IMR-90 (cell line): Measurements from ENCODE around the gene TRIM5. TPM values are rescaled to one million over a fixed set of nuclear protein-coding genes. Genes with fewer than 3 reads are reported as not detected.

Experiments used
- ATAC-seq: fragments of 200-7000 bp; cut with Tn5 transposase; 2 replicates; pipeline ENCODE4 v1.9.1; 2020; ENCODE audit warnings: low read depth, mild to moderate bottlenecking, moderate library complexity
- BruUV-seq: library from RNA; stranded (reverse); fragments of 400-500 nt; replicated peaks from 2 replicates; lab custom pipeline; 2021; lab: Mats Ljungman, UMichigan
- CTCF ChIA-PET: fragments of 300-600 bp; formaldehyde crosslinking; extraction: SDS; loops from one replicate; lab custom pipeline; 2021; ENCODE audit warnings: antibody characterized with exemption; lab: Yijun Ruan, JAX
- POLR2A ChIA-PET: fragments of 300-600 bp; sonication (Branson Sonifier 250); formaldehyde crosslinking; loops from one replicate; lab custom pipeline; 2022; ENCODE audit warnings: antibody characterized with exemption; ENCODE audit not compliant: unreplicated experiment; lab: Charles Lee
- DNase-seq: peaks from one replicate; pipeline ENCODE4 v3.0.0; 2013
- H2AFZ ChIP-seq: replicated peaks from 2 replicates; pipeline ENCODE3; 2013; ENCODE audit warnings: low read length, mild to moderate bottlenecking; ENCODE audit not compliant: poor library complexity
- H2AK5ac ChIP-seq: 2 replicates; pipeline ENCODE4 v1.6.1; 2013; ENCODE audit warnings: low read depth, low read length, inconsistent platforms
- H2AK9ac ChIP-seq: replicated peaks from 2 replicates; pipeline ENCODE3; 2013; ENCODE audit warnings: mild to moderate bottlenecking, low read depth, low read length, moderate library complexity; ENCODE audit not compliant: poor library complexity
- H2BK120ac ChIP-seq: 2 replicates; pipeline ENCODE4 v1.6.1; 2013; ENCODE audit warnings: low read depth, low read length, inconsistent platforms
- H2BK15ac ChIP-seq: 3 replicates; pipeline ENCODE4 v1.6.1; 2013; ENCODE audit warnings: low read depth, low read length, inconsistent platforms
- H2BK20ac ChIP-seq: 2 replicates; pipeline ENCODE4 v1.6.1; 2013; ENCODE audit warnings: low read depth, mild to moderate bottlenecking, inconsistent platforms, low read length, moderate library complexity
- H2BK5ac ChIP-seq: 2 replicates; pipeline ENCODE4 v1.6.1; 2013; ENCODE audit warnings: mild to moderate bottlenecking, low read depth, low read length, inconsistent platforms; ENCODE audit not compliant: poor library complexity, severe bottlenecking
- H3K14ac ChIP-seq: replicated peaks from 2 replicates; pipeline ENCODE4 v1.6.1; 2013; ENCODE audit warnings: low read depth, low read length, inconsistent platforms
- H3K18ac ChIP-seq: 2 replicates; pipeline ENCODE4 v1.6.1; 2013; ENCODE audit warnings: low read depth, low read length, control low read depth
- H3K23ac ChIP-seq: 2 replicates; pipeline ENCODE4 v1.6.1; 2013; ENCODE audit warnings: low read depth, low read length, inconsistent platforms
- H3K27ac ChIP-seq: 2 replicates; pipeline ENCODE4 v1.5.1; 2013; ENCODE audit warnings: mild to moderate bottlenecking, control low read depth, low read length; ENCODE audit not compliant: insufficient read depth
- H3K27me3 ChIP-seq: 2 replicates; pipeline ENCODE4 v1.6.1; 2013; ENCODE audit warnings: low read length; ENCODE audit not compliant: control insufficient read depth, insufficient read depth
- H3K36me3 ChIP-seq: 2 replicates; pipeline ENCODE4 v1.6.1; 2013; ENCODE audit warnings: low read length, mixed read lengths; ENCODE audit not compliant: control insufficient read depth, insufficient read depth
- H3K4ac ChIP-seq: 2 replicates; pipeline ENCODE4 v1.6.1; 2013; ENCODE audit warnings: low read depth, low read length, inconsistent platforms
- H3K4me1 ChIP-seq: 2 replicates; pipeline ENCODE4 v1.6.1; 2013; ENCODE audit warnings: low read length, mixed read lengths; ENCODE audit not compliant: control insufficient read depth, insufficient read depth
- H3K4me2 ChIP-seq: 2 replicates; pipeline ENCODE4 v1.6.1; 2013; ENCODE audit warnings: low read depth, mild to moderate bottlenecking, control low read depth, low read length, moderate library complexity
- H3K4me3 ChIP-seq: 2 replicates; pipeline ENCODE4 v1.5.1; 2013; ENCODE audit warnings: low read depth, mild to moderate bottlenecking, control low read depth, low read length, moderate library complexity; ENCODE audit not compliant: insufficient read depth
- H3K56ac ChIP-seq: 2 replicates; pipeline ENCODE4 v1.6.1; 2013; ENCODE audit warnings: low read length, inconsistent platforms; ENCODE audit not compliant: insufficient read depth; ENCODE audit errors: extremely low read depth
- H3K79me1 ChIP-seq, 2 experiments: 2 replicates each; pipeline ENCODE4 v1.6.1; 2013; ENCODE audit warnings: low read length in 2 of 2, inconsistent platforms in 1 of 2, low read depth in 1 of 2
- H3K9ac ChIP-seq: 2 replicates; pipeline ENCODE4 v1.6.1; 2013; ENCODE audit warnings: low read depth, low read length, control low read depth
- H3K9me1 ChIP-seq: 2 replicates; pipeline ENCODE4 v1.6.1; 2013; ENCODE audit warnings: low read length, inconsistent platforms; ENCODE audit not compliant: insufficient read depth
- H3K9me3 ChIP-seq: 2 replicates; pipeline ENCODE4 v1.6.1; 2013; ENCODE audit warnings: low read length; ENCODE audit not compliant: control insufficient read depth, insufficient read depth
- H4K20me1 ChIP-seq: 2 replicates; pipeline ENCODE4 v1.6.1; 2013; ENCODE audit warnings: low read length, inconsistent platforms; ENCODE audit not compliant: insufficient read depth
- H4K5ac ChIP-seq: 2 replicates; pipeline ENCODE4 v1.6.1; 2013; ENCODE audit warnings: mild to moderate bottlenecking, low read depth, low read length, control low read depth
- H4K8ac ChIP-seq, 2 experiments: 2 replicates each; pipeline ENCODE4 v1.6.1; 2013; ENCODE audit warnings: low read depth in 2 of 2, low read length in 2 of 2, control low read depth in 1 of 2, inconsistent platforms in 1 of 2
- H4K91ac ChIP-seq: 2 replicates; pipeline ENCODE4 v1.6.1; 2013; ENCODE audit warnings: low read depth, low read length, inconsistent platforms; ENCODE audit not compliant: insufficient read depth
- BHLHE40 ChIP-seq: fragments of 150-350 bp; IDR thresholded peaks from 2 replicates; pipeline ENCODE4 v1.6.1; 2016; ENCODE audit warnings: mild to moderate bottlenecking, low read depth, low read length
- CEBPB ChIP-seq: IDR thresholded peaks from 2 replicates; pipeline ENCODE4 v1.6.1; 2012; ENCODE audit warnings: low read depth, low read length, improper control_type of control experiment
- FOS ChIP-seq: fragments of 150-350 bp; IDR thresholded peaks from 2 replicates; pipeline ENCODE4 v1.6.1; 2016; ENCODE audit warnings: low read depth, low read length
- MAFK ChIP-seq: IDR thresholded peaks from 2 replicates; pipeline ENCODE4 v1.6.1; 2012; ENCODE audit warnings: low read depth, low read length, improper control_type of control experiment
- MAZ ChIP-seq: IDR thresholded peaks from 2 replicates; pipeline ENCODE4 v1.6.1; 2012; ENCODE audit warnings: low read depth, mild to moderate bottlenecking, low read length, improper control_type of control experiment, moderate library complexity, borderline replicate concordance
- MXI1 ChIP-seq: IDR thresholded peaks from 2 replicates; pipeline ENCODE4 v1.6.1; 2012; ENCODE audit warnings: low read depth, mild to moderate bottlenecking, low read length, moderate library complexity, borderline replicate concordance
- NFE2L2 ChIP-seq: fragments of 150-350 bp; IDR thresholded peaks from 2 replicates; pipeline ENCODE4 v1.6.1; 2016; ENCODE audit warnings: low read depth, mild to moderate bottlenecking, low read length
- POLR2A ChIP-seq: IDR thresholded peaks from 2 replicates; pipeline ENCODE4 v1.6.1; 2012; ENCODE audit warnings: mild to moderate bottlenecking, low read depth, low read length
- RAD21 ChIP-seq: IDR thresholded peaks from 2 replicates; pipeline ENCODE4 v1.6.1; 2012; ENCODE audit warnings: low read length, improper control_type of control experiment
- RCOR1 ChIP-seq: IDR thresholded peaks from 2 replicates; pipeline ENCODE4 v1.6.1; 2012; ENCODE audit warnings: mild to moderate bottlenecking, low read length, improper control_type of control experiment; ENCODE audit not compliant: insufficient replicate concordance
- RFX5 ChIP-seq: IDR thresholded peaks from 2 replicates; pipeline ENCODE4 v1.8.0; 2012; ENCODE audit warnings: low read depth, mild to moderate bottlenecking, low read length, moderate library complexity
- SMC3 ChIP-seq: fragments of 150-350 bp; IDR thresholded peaks from 2 replicates; pipeline ENCODE4 v1.6.1; 2016; ENCODE audit warnings: low read depth, mild to moderate bottlenecking, antibody characterized with exemption, low read length, moderate library complexity
- USF2 ChIP-seq: fragments of 150-350 bp; IDR thresholded peaks from 2 replicates; pipeline ENCODE4 v1.6.1; 2017; ENCODE audit warnings: mild to moderate bottlenecking, antibody characterized with exemption, low read length, low read depth
- WGBS, 2 experiments: methylation state at CpG; one replicate each; pipeline versions ENCODE4 v1.1.5 to v1.1.7; 2013; ENCODE audit warnings: missing lambda C conversion rate in 2 of 2; ENCODE audit not compliant: insufficient read length in 1 of 2; ENCODE audit errors: extremely low coverage in 2 of 2; 5-methylcytosine and 5-hydroxymethylcytosine counted together
- dilution Hi-C: fragments of 300-500 bp; cut with HindIII; formaldehyde crosslinking; loops from one replicate; pipeline ENCODE4 v1.14.3; 2018; ENCODE audit warnings: low sequenced_read_pairs; ENCODE audit not compliant: unreplicated experiment
- in situ Hi-C: fragments of 300-500 bp; cut with MboI; formaldehyde crosslinking; loops from 3 replicates; pipeline ENCODE4 v1.14.3; 2019; ENCODE audit warnings: low sequenced_read_pairs, inconsistent platforms, mixed read lengths
- intact Hi-C: fragments of 100-400 bp; cut with micrococcal nuclease; formaldehyde crosslinking; loops from 2 replicates; pipeline ENCODE4 v1.10.0; 2022
- polyA plus RNA-seq, 3 experiments: library from polyadenylated mRNA; depleted of rRNA; stranded (reverse); fragments of >200 nt; gene quantifications; 2 replicates each; pipeline ENCODE4 v1.2.3, GENCODE V29; 2012; ENCODE audit warnings: low replicate concordance in 1 of 3
- total RNA-seq: library from RNA; depleted of rRNA; stranded (reverse); fragments of >200 nt; gene quantifications from 2 replicates; pipeline ENCODE4 v1.2.3, GENCODE V29; 2012
- TF ChIP-seq, protein P1 (sequence below): conservative IDR thresholded peaks from 2 replicates; pipeline ENCODE4 v1.5.1; 2012; ENCODE audit warnings: mild to moderate bottlenecking, low read depth, low read length, improper control_type of control experiment

TRIM5 gene
- total and polyA plus RNA-seq, 2 of the 4 experiments (the other 2 are of a cell fraction): 32.6 to 49.1 TPM

- ATAC-seq (no peak), DNase-seq (no peak)
- Histone ChIP-seq H3K18ac (no peak overlapping the region), H3K9me3 (no peaks in the 10 kb centered on the region), H2BK5ac (no peak overlapping the region), H2AK5ac (no peak overlapping the region), H3K27ac (no peak overlapping the region), H3K79me1 (no peaks in the 10 kb centered on the region; a peak in 1 of 4 replicates), H3K56ac (no peak overlapping the region), H3K23ac (no peak overlapping the region), H2BK20ac (no peak overlapping the region), H3K4me3 (no peak overlapping the region), H3K4me2 (no peak overlapping the region), H3K4ac (no peak overlapping the region), H4K20me1 (no peaks in the 10 kb centered on the region), H4K8ac (no peak overlapping the region), H3K36me3 (peaks cover 7% of the 10 kb centered on the region), H2AFZ (no peak overlapping the region), H4K5ac (no peak overlapping the region), H3K27me3 (no peaks in the 10 kb centered on the region), H2BK15ac (no peak overlapping the region), H3K9me1 (no peaks in the 10 kb centered on the region; the same call in 1 of the 2 replicates), H2AK9ac (no peak overlapping the region), H4K91ac (no peak overlapping the region), H2BK120ac (no peak overlapping the region), H3K4me1 (peaks cover 1% of the 10 kb centered on the region), H3K14ac (no peak overlapping the region), H3K9ac (no peak overlapping the region)
- POLR2A ChIA-PET: interaction anchor here (0.6 kb wide), 1 partner anchor 74 kb away, joined by 3 read pairs; no protein-coding TSS in a partner anchor
- BruUV-seq: no TSS peak
- 92% methylated on average over 2 of the region's 2 CpGs; no CpG with 5 or more reads in 1 of the 2 experiments for WGBS, 2 experiments
- CTCF ChIA-PET: no interaction called here
- TF ChIP-seq MAZ (no peak), FOS (no peak), RFX5 (no peak), MXI1 (no peak), CEBPB (no peak), NFE2L2 (no peak), MAFK (no peak), RCOR1 (no peak), RAD21 (no peak), POLR2A (no peak), USF2 (no peak), BHLHE40 (no peak), SMC3 (no peak)
- TF ChIP-seq, protein P1, sequence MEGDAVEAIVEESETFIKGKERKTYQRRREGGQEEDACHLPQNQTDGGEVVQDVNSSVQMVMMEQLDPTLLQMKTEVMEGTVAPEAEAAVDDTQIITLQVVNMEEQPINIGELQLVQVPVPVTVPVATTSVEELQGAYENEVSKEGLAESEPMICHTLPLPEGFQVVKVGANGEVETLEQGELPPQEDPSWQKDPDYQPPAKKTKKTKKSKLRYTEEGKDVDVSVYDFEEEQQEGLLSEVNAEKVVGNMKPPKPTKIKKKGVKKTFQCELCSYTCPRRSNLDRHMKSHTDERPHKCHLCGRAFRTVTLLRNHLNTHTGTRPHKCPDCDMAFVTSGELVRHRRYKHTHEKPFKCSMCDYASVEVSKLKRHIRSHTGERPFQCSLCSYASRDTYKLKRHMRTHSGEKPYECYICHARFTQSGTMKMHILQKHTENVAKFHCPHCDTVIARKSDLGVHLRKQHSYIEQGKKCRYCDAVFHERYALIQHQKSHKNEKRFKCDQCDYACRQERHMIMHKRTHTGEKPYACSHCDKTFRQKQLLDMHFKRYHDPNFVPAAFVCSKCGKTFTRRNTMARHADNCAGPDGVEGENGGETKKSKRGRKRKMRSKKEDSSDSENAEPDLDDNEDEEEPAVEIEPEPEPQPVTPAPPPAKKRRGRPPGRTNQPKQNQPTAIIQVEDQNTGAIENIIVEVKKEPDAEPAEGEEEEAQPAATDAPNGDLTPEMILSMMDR: no peak
- dilution Hi-C loops (no loop called here), intact Hi-C loops (no loop called here), in situ Hi-C loops (no loop called here)
Measured at GRCh38 chr11:5631417-5631816, 53.5 kb downstream of the TRIM5 start.
